ENCODE data around the gene SPSB3. TPM values are rescaled to one million over a fixed set of nuclear protein-coding genes. Genes with fewer than 3 reads are reported as not detected.

Gene SPSB3
- total and polyA plus RNA-seq, 4 donors: 27.7 to 60.5 (median 37.8) TPM

DNA sequence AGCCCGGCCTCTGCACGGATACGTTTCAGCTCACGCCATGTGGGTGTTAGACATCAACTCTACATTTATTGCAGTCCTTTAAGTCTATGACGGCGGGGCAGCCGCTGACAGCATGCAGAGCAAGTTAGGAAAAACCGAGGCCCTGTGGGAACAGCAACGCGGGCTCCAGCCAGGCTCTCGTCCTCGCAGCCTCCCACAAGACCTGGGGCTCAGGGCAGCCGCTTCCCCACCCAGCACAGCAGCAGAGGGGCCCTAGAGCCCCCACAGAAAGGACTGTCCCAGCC, 5.8 kb downstream of the SPSB3 start:
- H3K4me3 ChIP-seq (ENCODE audit: low read depth in 1 of 3, low read length in 3 of 3): no peak overlapping the region
- peaks cover 0 to 18% (median 10%) of the 10 kb centered on the region in 4 donors for H3K36me3 ChIP-seq (ENCODE audit: control insufficient read depth in 4 of 4, insufficient read depth in 3 of 4, low read depth in 1 of 4, low read length in 3 of 4)
- H3K4me1 ChIP-seq (ENCODE audit: control insufficient read depth in 4 of 4, insufficient read depth in 4 of 4, low read length in 3 of 4): peaks cover 22 to 66% (median 48%) of the 10 kb centered on the region in 4 donors
- WGBS: 92% methylated on average over 13 of the region's 13 CpGs
- no peak overlapping the region for H3K9ac ChIP-seq (ENCODE audit: low read depth in 1 of 2, low read length in 2 of 2)
- no peak for DNase-seq (ENCODE audit: low spot score)
- TF ChIP-seq FOXA1 (IDR thresholded peaks at IDR 0.05) (no peak), NR2F2 (IDR thresholded peaks at IDR 0.05) (no peak), HNF4A (conservative IDR thresholded peaks at IDR 0.05) (no peak), HNF4G (IDR thresholded peaks at IDR 0.05) (no peak), FOXA2 (IDR thresholded peaks at IDR 0.05) (no peak), TAF1 (conservative IDR thresholded peaks at IDR 0.05) (no peak), RAD21 (IDR thresholded peaks at IDR 0.05) (no peak), YY1 (IDR thresholded peaks at IDR 0.05) (no peak), RXRA (IDR thresholded peaks at IDR 0.05) (no peak), JUND (IDR thresholded peaks at IDR 0.05) (no peak), GABPA (IDR thresholded peaks at IDR 0.05 in 1 of 2, conservative IDR thresholded peaks at IDR 0.05 in 1 of 2) (no peak), EGR1 (IDR thresholded peaks at IDR 0.05; ENCODE audit: low read depth in 2 of 2) (no peak), SP1 (IDR thresholded peaks at IDR 0.05) (no peak)
- TF ChIP-seq, protein P1, sequence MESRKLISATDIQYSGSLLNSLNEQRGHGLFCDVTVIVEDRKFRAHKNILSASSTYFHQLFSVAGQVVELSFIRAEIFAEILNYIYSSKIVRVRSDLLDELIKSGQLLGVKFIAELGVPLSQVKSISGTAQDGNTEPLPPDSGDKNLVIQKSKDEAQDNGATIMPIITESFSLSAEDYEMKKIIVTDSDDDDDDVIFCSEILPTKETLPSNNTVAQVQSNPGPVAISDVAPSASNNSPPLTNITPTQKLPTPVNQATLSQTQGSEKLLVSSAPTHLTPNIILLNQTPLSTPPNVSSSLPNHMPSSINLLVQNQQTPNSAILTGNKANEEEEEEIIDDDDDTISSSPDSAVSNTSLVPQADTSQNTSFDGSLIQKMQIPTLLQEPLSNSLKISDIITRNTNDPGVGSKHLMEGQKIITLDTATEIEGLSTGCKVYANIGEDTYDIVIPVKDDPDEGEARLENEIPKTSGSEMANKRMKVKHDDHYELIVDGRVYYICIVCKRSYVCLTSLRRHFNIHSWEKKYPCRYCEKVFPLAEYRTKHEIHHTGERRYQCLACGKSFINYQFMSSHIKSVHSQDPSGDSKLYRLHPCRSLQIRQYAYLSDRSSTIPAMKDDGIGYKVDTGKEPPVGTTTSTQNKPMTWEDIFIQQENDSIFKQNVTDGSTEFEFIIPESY (IDR thresholded peaks at IDR 0.05): no peak
- TF ChIP-seq, protein P2, sequence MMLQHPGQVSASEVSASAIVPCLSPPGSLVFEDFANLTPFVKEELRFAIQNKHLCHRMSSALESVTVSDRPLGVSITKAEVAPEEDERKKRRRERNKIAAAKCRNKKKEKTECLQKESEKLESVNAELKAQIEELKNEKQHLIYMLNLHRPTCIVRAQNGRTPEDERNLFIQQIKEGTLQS (IDR thresholded peaks at IDR 0.05): no peak
- TF ChIP-seq, protein P3, sequence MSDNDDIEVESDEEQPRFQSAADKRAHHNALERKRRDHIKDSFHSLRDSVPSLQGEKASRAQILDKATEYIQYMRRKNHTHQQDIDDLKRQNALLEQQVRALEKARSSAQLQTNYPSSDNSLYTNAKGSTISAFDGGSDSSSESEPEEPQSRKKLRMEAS (IDR thresholded peaks at IDR 0.05): no peak
- TF ChIP-seq, protein P4, sequence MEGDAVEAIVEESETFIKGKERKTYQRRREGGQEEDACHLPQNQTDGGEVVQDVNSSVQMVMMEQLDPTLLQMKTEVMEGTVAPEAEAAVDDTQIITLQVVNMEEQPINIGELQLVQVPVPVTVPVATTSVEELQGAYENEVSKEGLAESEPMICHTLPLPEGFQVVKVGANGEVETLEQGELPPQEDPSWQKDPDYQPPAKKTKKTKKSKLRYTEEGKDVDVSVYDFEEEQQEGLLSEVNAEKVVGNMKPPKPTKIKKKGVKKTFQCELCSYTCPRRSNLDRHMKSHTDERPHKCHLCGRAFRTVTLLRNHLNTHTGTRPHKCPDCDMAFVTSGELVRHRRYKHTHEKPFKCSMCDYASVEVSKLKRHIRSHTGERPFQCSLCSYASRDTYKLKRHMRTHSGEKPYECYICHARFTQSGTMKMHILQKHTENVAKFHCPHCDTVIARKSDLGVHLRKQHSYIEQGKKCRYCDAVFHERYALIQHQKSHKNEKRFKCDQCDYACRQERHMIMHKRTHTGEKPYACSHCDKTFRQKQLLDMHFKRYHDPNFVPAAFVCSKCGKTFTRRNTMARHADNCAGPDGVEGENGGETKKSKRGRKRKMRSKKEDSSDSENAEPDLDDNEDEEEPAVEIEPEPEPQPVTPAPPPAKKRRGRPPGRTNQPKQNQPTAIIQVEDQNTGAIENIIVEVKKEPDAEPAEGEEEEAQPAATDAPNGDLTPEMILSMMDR (IDR thresholded peaks at IDR 0.05; ENCODE audit: low read depth, low read length, missing input control): no peak
- TF ChIP-seq, protein P5, sequence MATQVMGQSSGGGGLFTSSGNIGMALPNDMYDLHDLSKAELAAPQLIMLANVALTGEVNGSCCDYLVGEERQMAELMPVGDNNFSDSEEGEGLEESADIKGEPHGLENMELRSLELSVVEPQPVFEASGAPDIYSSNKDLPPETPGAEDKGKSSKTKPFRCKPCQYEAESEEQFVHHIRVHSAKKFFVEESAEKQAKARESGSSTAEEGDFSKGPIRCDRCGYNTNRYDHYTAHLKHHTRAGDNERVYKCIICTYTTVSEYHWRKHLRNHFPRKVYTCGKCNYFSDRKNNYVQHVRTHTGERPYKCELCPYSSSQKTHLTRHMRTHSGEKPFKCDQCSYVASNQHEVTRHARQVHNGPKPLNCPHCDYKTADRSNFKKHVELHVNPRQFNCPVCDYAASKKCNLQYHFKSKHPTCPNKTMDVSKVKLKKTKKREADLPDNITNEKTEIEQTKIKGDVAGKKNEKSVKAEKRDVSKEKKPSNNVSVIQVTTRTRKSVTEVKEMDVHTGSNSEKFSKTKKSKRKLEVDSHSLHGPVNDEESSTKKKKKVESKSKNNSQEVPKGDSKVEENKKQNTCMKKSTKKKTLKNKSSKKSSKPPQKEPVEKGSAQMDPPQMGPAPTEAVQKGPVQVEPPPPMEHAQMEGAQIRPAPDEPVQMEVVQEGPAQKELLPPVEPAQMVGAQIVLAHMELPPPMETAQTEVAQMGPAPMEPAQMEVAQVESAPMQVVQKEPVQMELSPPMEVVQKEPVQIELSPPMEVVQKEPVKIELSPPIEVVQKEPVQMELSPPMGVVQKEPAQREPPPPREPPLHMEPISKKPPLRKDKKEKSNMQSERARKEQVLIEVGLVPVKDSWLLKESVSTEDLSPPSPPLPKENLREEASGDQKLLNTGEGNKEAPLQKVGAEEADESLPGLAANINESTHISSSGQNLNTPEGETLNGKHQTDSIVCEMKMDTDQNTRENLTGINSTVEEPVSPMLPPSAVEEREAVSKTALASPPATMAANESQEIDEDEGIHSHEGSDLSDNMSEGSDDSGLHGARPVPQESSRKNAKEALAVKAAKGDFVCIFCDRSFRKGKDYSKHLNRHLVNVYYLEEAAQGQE (IDR thresholded peaks at IDR 0.05): no peak
- H3K27ac ChIP-seq (ENCODE audit: low read depth in 1 of 2, low read length in 2 of 2): no peak overlapping the region
- no peaks in the 10 kb centered on the region for H3K9me3 ChIP-seq (ENCODE audit: control insufficient read depth in 4 of 4, low read length in 3 of 4)
- no peaks in the 10 kb centered on the region for H3K27me3 ChIP-seq (ENCODE audit: control insufficient read depth in 4 of 4, insufficient read depth in 4 of 4, low read length in 3 of 4)

All from liver (tissue), 9 donors.